NCI-H146 (cell line): ENCODE results near the gene RPL4.

Experiments
- DNase-seq: peaks from one replicate; lab custom pipeline; 2025; lab: John Stamatoyannopoulos, UW

RPL4 gene

DNA sequence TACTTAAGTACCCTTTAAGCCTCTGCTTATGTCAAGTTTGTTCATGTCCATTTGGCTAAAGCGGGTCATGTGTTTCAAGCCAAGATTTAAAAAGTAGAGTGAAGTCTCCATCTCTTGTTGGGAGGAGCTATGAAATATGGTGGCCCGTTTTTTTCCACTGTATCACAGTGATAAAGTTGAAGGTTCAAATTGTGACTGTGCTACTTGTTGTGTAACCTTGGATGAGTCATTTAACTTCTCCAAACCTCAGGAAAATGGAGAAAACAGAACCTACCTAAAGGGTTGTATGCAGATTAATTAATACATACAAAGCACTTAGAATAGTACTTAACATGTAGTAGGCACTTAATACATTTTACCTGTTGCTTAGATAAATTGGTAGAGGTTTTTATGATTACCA, 50.5 kb downstream of the RPL4 start:
- DNase-seq = no peak

DNA sequence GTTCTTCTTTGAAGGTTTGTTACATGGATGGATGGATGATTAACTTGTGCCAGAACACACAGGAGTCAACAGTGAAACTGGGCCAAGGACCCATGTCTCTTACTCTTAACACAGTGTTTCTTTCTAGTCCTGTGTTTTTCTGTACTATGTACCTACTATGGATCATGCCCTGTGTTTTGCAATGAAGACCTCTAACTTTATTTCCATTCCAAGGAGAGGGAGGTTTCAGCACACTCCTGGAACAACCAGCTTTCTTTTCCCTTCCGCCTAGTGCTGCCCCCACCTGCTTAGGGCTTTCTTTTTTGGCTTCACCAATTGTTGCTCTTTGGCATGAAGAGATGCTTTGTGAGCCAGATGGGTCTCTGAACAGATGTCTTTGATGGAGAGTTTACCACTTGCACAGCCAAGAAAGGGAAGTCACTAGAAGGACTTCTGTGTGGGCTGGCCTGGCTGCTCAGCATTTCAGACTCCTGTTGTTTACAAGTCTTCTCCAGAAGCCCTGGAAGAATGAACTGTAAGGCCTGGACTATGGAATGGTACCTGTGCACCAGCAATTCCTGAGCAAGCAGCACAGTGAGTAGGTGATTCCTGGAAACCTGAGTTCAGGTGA, 51.6 kb downstream of the RPL4 start:
- no peak for DNase-seq

DNA sequence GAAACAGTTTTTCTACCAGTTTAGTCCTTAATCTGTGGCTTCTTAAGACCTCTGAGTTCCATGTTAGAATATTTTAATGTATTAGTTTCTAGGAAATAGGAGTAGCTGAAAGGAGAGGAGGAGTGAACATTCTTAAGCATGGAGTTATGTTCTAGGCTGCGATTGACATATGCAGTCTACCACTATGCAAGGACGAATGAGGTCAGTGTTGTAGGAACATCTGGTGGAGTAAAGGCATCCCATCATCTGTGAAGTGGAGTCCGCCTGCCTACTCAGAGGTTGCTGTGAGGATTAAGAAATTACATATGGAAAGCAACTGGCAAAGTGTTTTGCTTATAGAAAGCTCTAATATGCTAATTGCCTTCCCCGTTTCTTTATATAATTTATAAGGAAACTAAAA, 52.2 kb downstream of the RPL4 start:
- no peak for DNase-seq
